Measurements from ENCODE around the gene PRM1.

DNA sequence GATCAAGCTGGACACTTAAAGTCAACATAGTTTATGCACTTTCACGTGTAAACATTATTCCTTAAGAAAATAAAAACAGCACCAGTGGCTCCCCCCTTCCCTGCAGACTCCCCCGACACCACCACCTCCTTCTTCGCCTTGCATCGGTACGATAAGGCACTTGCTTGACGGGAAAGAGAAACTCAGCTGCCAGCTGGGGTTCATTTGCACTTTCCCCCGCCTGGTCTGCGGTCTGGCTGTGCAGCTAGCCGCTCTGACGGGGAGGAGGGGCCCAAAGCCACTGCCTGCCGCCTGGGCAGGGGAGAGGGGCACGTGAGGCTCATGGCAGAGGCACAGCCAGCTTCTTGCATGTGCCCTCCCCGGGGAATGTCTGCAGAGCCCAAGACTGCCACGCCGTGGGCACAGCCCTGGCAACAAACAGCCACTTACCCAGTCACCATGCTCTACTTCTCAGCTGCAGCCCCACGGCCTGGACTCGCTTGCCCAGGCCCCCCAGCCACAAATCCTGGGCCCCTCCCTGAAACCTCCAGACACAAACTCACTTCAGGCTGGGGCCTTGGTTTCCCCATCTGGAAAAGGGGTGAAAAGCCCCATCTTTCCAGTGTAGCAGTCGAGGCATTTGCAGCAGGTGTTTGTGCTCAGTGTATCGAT lies 16.5 kb upstream of the PRM1 start:
- TF ChIP-seq CTCF (IDR thresholded peaks at IDR 0.05) (no peak), RFX5 (IDR thresholded peaks at IDR 0.05) (no peak), EP300 (IDR thresholded peaks at IDR 0.05) (no peak), POLR2A (IDR thresholded peaks at IDR 0.05; ENCODE audit: low read length) (no peak), RNF2 (IDR thresholded peaks at IDR 0.05; ENCODE audit: borderline replicate concordance, low read depth) (no peak), JUN (IDR thresholded peaks at IDR 0.05) (no peak), HDAC2 (IDR thresholded peaks at IDR 0.05) (no peak), SMC3 (IDR thresholded peaks at IDR 0.05) (no peak), BCL3 (IDR thresholded peaks at IDR 0.05) (no peak), RARB (CRISPR knock-in tag; IDR thresholded peaks at IDR 0.05) (no peak), MYC (IDR thresholded peaks at IDR 0.05; ENCODE audit: borderline replicate concordance, low read length) (no peak)
- TF ChIP-seq, protein P1, sequence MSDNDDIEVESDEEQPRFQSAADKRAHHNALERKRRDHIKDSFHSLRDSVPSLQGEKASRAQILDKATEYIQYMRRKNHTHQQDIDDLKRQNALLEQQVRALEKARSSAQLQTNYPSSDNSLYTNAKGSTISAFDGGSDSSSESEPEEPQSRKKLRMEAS (IDR thresholded peaks at IDR 0.05): no peak
